Iris pigment epithelial cell (primary cell): ENCODE measurements around the gene GRK6.

Experiments
- DNase-seq: peaks from one replicate; pipeline ENCODE4 v3.0.0-alpha.2; 2011; ENCODE audit warnings: low read depth

GRK6 gene

GRCh38 chr5:177426566-177427210, at the start of gene GRK6:
Gene GRK6, plus strand, starts transcription at chr5:177426676. Its CDS starts 170 bp downstream, at chr5:177426846.
- DNase-seq = no peak

GRCh38 chr5:177377851-177378776, 48.4 kb upstream of the GRK6 start:
- DNase-seq = no peak

- peak; percentile 98 for DNase-seq
Measured at GRCh38 chr5:177378884-177379883, 47.3 kb upstream of the GRK6 start.

GRCh38 chr5:177380805-177381126, 45.7 kb upstream of the GRK6 start:
- DNase-seq = no peak

- peak; percentile 22 for DNase-seq
Measured at GRCh38 chr5:177382423-177383029, 44.0 kb upstream of the GRK6 start.

GRCh38 chr5:177383181-177383580, 43.3 kb upstream of the GRK6 start:
- no peak for DNase-seq

GRCh38 chr5:177384134-177384533, 42.3 kb upstream of the GRK6 start, which contains the start of gene SLC34A1:
Gene SLC34A1, plus strand, starts transcription at chr5:177384434. Its CDS starts 1,308 bp downstream, at chr5:177385742.
- DNase-seq = no peak

- no peak for DNase-seq
Measured at GRCh38 chr5:177385720-177386119, 40.8 kb upstream of the GRK6 start.

- DNase-seq = no peak
Measured at GRCh38 chr5:177386542-177386941, 39.9 kb upstream of the GRK6 start.

- DNase-seq = no peak
Measured at GRCh38 chr5:177387405-177387804, 39.1 kb upstream of the GRK6 start.

- no peak for DNase-seq
Measured at GRCh38 chr5:177388521-177389052, 37.9 kb upstream of the GRK6 start.

- DNase-seq = peak; percentile 97
Measured at GRCh38 chr5:177389241-177390169, 37.0 kb upstream of the GRK6 start.

- peak; percentile 76 for DNase-seq
Measured at GRCh38 chr5:177390363-177391300, 35.8 kb upstream of the GRK6 start.

GRCh38 chr5:177392765-177393164, 33.7 kb upstream of the GRK6 start:
- no peak for DNase-seq

- no peak for DNase-seq
Measured at GRCh38 chr5:177393206-177393765, 33.2 kb upstream of the GRK6 start.

GRCh38 chr5:177393990-177394389, 32.5 kb upstream of the GRK6 start:
- no peak for DNase-seq

GRCh38 chr5:177396078-177396477, 30.4 kb upstream of the GRK6 start:
- DNase-seq = no peak

GRCh38 chr5:177396807-177397206, 29.7 kb upstream of the GRK6 start:
- DNase-seq = no peak
